ES-I3 (cell line): ENCODE data around the gene SOX10.
"Not testable (repeated sequence)": the region's sequence is repeated elsewhere in the genome, so short reads cannot be mapped to it uniquely, and the experiment has no call there.

ENCODE experiments used
- H3K36me3 ChIP-seq: 2 replicates; pipeline ENCODE4 v1.6.1; 2013; ENCODE audit warnings: mild to moderate bottlenecking, low read length, control low read depth, moderate library complexity; ENCODE audit not compliant: insufficient read depth
- H3K4me1 ChIP-seq: 2 replicates; pipeline ENCODE4 v1.6.1; 2013; ENCODE audit warnings: mild to moderate bottlenecking, control low read depth, low read length; ENCODE audit not compliant: insufficient read depth
- H3K9ac ChIP-seq: 2 replicates; pipeline ENCODE4 v1.6.1; 2013; ENCODE audit warnings: low read depth, mild to moderate bottlenecking, low read length, moderate library complexity
- H3K9me3 ChIP-seq: 2 replicates; pipeline ENCODE4 v1.6.1; 2013; ENCODE audit warnings: mild to moderate bottlenecking, low read length, moderate library complexity; ENCODE audit not compliant: control insufficient read depth, insufficient read depth

Gene SOX10

GRCh38 chr22:37968452-37969251, 15.7 kb downstream of the SOX10 start:
- H3K4me1 ChIP-seq, result peaks cover 16% of the 10 kb centered on the region
- H3K9ac ChIP-seq, result no peak overlapping the region
- H3K9me3 ChIP-seq, result no peaks in the 10 kb centered on the region
- peaks cover 7% of the 10 kb centered on the region; the same call in 1 of the 2 replicates for H3K36me3 ChIP-seq

- H3K9ac ChIP-seq, result no peak overlapping the region
- peaks cover 16% of the 10 kb centered on the region for H3K4me1 ChIP-seq
- H3K36me3 ChIP-seq, result peaks cover 11% of the 10 kb centered on the region
- H3K9me3 ChIP-seq, result no peaks in the 10 kb centered on the region
Measured at GRCh38 chr22:37967637-37968451, 16.5 kb downstream of the SOX10 start.

- no peak overlapping the region for H3K9ac ChIP-seq
- peaks cover 11% of the 10 kb centered on the region for H3K36me3 ChIP-seq
- H3K9me3 ChIP-seq, result no peaks in the 10 kb centered on the region
- peaks cover 12% of the 10 kb centered on the region for H3K4me1 ChIP-seq
Measured at GRCh38 chr22:37967147-37967546, 17.2 kb downstream of the SOX10 start.

DNA sequence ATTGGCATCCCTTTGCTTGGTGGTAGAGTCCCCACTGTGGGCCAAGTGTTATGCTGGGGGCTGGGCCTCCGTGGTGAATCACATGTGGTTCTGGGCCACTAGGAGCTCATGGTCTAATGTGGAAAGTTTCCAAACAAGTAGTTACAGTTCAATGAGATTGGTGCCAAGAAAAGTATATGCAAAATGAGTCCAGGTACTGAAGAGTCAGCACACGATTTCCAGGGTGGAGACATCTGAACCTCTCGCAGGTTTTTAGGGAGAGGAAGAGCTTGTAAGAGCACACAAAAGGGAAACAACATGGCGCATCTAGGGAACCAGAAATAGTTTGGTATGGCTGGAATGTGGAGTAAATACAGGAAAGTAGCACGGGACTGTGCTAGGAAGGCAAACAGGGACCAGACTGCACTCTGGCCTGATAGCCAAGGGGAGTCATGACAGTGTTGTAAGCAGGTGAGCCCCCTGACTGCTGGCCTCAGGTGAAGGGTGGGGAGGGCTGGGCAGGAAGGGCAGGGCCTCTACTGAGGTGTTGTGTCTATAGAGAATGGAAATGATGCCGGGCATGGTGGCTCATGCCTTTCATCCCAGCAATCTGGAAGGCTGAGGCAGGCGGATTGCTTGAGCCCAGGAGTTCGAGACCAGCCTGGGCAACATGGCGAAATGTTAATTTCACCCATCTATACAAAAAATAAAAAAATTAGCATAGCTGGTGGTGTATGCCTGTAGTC, 18.3 kb downstream of the SOX10 start:
- Histone ChIP-seq H3K4me1 (peaks cover 6% of the 10 kb centered on the region), H3K36me3 (peaks cover 11% of the 10 kb centered on the region), H3K9me3 (no peaks in the 10 kb centered on the region), H3K9ac (no peak overlapping the region)

DNA sequence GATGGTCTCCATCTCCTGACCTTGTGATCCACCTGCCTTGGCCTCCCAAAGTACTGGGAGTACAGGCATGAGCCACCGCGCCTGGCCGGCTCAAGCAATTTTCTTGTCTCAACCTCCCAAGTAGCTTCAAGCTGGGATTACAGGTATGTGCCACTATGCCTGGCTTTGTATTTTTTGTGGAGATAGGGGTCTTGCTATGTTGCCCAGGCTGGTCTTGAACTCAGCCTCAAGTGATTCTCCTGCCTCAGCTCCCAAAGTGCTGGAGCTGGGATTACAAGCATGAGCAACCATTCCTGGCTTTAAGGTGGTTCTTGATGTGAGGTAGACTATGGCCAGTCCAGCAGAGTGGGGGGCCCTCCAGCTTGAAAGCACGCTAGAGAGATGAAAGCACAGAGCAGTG, 23.3 kb downstream of the SOX10 start:
- no peak overlapping the region for H3K9ac ChIP-seq
- H3K36me3 ChIP-seq, result peaks cover 22% of the 10 kb centered on the region
- no peaks in the 10 kb centered on the region for H3K9me3 ChIP-seq
- H3K4me1 ChIP-seq, result peaks cover 5% of the 10 kb centered on the region

DNA sequence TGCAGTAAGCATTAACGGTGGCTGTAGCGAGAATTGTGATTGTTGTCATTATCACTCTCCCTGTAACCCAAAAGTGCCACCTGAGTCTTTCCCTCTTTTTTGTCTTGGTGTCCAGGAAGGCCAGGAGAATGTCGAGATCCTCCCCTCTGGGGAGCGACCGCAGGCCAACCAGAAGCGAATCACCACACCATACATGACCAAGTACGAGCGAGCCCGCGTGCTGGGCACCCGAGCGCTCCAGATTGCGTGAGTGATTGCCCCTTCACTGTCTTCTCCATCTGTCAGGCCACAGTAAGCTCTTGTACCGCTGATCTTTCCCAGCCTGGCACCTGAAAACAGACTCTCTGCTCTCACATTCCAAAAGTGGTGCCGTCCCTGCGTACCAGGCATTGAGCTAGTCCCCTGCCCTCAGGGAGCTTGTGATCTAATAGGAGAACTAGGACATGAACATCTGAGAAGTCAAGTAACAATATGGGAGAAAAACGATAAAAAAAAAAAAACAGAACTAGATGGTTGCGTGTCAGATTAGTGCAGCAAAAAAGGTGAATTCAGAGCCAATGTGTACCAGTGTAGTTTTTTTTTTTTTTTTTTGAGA, 25.0 kb downstream of the SOX10 start:
- no peaks in the 10 kb centered on the region for H3K9me3 ChIP-seq
- H3K36me3 ChIP-seq, result peaks cover 22% of the 10 kb centered on the region
- no peak overlapping the region for H3K9ac ChIP-seq
- no peaks in the 10 kb centered on the region for H3K4me1 ChIP-seq

GRCh38 chr22:37957232-37957631, 27.1 kb downstream of the SOX10 start:
- H3K36me3 ChIP-seq, result peaks cover 18% of the 10 kb centered on the region
- no peak overlapping the region for H3K9ac ChIP-seq
- no peaks in the 10 kb centered on the region for H3K9me3 ChIP-seq
- no peaks in the 10 kb centered on the region for H3K4me1 ChIP-seq

- H3K4me1 ChIP-seq, H3K9ac ChIP-seq, H3K9me3 ChIP-seq: not testable (repeated sequence)
- H3K36me3 ChIP-seq, result peaks cover 18% of the 10 kb centered on the region
Measured at GRCh38 chr22:37955825-37956397, 28.4 kb downstream of the SOX10 start.

GRCh38 chr22:37954686-37955085, 29.7 kb downstream of the SOX10 start:
- Histone ChIP-seq H3K4me1 (no peaks in the 10 kb centered on the region), H3K9ac (peak overlapping the region; percentile 79; the same call in 1 of the 2 replicates), H3K36me3 (peaks cover 18% of the 10 kb centered on the region), H3K9me3 (no peaks in the 10 kb centered on the region)

DNA sequence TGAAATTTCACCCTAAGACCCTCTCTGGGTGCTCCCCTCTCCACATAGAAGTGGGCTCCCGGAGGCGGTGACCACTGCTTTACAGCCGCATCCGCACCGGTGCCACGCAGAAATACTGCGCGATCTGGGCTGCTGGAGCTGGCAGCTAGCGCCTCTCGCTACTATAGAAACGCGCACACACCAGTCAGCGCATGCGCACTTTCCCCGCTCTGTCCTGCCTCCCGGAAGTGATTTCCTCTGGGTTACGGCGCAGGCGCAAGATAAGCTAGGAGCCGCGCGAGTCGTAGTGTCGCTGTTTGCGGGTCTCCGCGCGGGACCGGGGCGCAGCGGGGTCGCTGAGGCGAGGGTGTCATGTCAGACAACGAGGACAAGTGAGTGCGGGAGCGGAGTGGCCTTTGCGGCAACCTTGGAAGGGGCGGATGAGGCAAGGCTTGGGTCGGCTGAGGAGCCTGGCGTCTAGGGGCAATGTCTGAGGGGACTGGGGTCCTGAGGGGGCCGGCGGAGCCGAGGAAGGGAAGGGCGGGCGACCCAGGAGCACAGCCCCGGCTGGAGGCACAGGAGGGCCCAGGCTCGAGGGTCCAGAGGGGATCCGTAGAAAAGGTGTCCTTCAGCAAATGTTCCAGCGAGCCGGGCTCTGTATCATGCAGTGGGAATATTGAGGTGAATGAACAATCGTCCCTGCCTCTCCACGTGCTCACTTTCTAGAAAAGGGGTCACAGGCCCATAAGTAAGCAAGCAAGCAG, 30.7 kb downstream of the SOX10 start, which contains the start of the genes C22orf23 and POLR2F:
Gene C22orf23, minus strand, starts transcription at position 165 of the 743 bp plus-strand sequence. CDS start 452 bp downstream, outside the sequence.
Gene POLR2F, plus strand, starts transcription at position 263 of the 743 bp plus-strand sequence. Its CDS starts 89 bp downstream, at position 352.
- H3K4me1 ChIP-seq, result no peaks in the 10 kb centered on the region
- H3K9ac ChIP-seq, result peak within 1 kb of the TSS; percentile 79
- peaks cover 9% of the 10 kb centered on the region for H3K36me3 ChIP-seq
- no peaks in the 10 kb centered on the region for H3K9me3 ChIP-seq

DNA sequence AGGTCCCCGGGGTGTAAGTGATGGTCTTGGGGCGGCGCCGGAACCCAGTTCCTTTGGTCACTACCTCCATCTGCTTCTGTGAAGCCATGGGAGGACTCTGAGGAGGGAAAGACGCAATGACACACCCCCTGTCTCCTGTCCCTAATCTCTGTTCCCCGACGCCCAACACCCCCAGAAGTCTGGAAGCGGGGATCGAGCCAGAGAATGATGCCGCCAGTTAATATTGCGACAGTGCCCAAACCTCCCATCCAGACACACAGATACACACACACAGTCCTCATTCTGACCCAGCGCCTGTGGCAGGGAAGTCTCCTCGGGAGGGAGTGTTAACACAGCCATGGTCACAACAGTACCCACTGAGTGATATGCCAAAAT, 31.3 kb downstream of the SOX10 start:
- Histone ChIP-seq H3K4me1 (no peaks in the 10 kb centered on the region), H3K36me3 (peaks cover 9% of the 10 kb centered on the region), H3K9ac (peak overlapping the region; percentile 79; the same call in 1 of the 2 replicates), H3K9me3 (no peaks in the 10 kb centered on the region)

GRCh38 chr22:37952629-37953028, 31.7 kb downstream of the SOX10 start:
- H3K9me3 ChIP-seq, H3K36me3 ChIP-seq: not testable (repeated sequence)
- H3K9ac ChIP-seq, result peak overlapping the region; percentile 79; the same call in 1 of the 2 replicates

DNA sequence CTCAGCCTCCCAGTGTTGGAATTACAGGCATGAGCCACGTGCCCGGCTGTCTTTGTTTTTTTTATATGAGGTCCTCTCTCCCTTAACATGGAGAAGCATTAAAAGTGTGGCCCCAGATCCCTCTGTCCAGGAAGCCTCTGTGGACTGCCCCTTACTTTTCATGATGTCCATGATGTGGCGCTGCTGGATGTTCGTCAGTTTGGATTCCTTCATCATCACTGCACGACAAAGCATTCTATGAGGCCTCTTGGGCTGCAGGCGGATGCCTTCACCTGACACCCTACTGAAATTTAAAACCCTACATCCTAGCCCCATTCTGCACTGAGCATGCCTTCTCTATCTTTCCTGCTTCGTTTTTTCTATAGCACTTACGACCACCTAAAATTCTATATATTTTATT, 33.0 kb downstream of the SOX10 start:
- H3K4me1 ChIP-seq, result no peaks in the 10 kb centered on the region
- H3K9me3 ChIP-seq, result no peaks in the 10 kb centered on the region
- H3K9ac ChIP-seq, result no peak overlapping the region
- H3K36me3 ChIP-seq, result no peaks in the 10 kb centered on the region

More at GRCh38 chr22:37952629-37953028, 31.7 kb downstream of the SOX10 start:
- H3K4me1 ChIP-seq, result not testable (repeated sequence)
